Measurements from ENCODE around the gene BPIFB3. TPM values are rescaled to one million over a fixed set of nuclear protein-coding genes. Genes with fewer than 3 reads are reported as not detected.

BPIFB3 gene, protein sequence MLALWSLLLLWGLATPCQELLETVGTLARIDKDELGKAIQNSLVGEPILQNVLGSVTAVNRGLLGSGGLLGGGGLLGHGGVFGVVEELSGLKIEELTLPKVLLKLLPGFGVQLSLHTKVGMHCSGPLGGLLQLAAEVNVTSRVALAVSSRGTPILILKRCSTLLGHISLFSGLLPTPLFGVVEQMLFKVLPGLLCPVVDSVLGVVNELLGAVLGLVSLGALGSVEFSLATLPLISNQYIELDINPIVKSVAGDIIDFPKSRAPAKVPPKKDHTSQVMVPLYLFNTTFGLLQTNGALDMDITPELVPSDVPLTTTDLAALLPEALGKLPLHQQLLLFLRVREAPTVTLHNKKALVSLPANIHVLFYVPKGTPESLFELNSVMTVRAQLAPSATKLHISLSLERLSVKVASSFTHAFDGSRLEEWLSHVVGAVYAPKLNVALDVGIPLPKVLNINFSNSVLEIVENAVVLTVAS
- total RNA-seq (not detected), total RNA-seq (0 reads per million in 2 donors)

GRCh38 chr20:33053291-33054106 is at the start of gene BPIFB3:
TSS of gene BPIFB3 (plus strand) at chr20:33053903. CDS start at chr20:33055436, 1,533 bp downstream.
- no peak for DNase-seq
- H3K27ac Mint-ChIP-seq: no peak within 1 kb of the TSS
- H3K4me3 Mint-ChIP-seq: no peak within 1 kb of the TSS
- H3K4me1 Mint-ChIP-seq: peaks cover 12% of the 10 kb centered on the region
- no peaks in the 10 kb centered on the region for H3K27me3 Mint-ChIP-seq
- H3K36me3 Mint-ChIP-seq (ENCODE audit: low read depth): no peaks in the 10 kb centered on the region
- H3K9me3 ChIP-seq (ENCODE audit: control insufficient read depth, low read length, poor library complexity, severe bottlenecking): no peaks in the 10 kb centered on the region
- no peak for ATAC-seq

- ATAC-seq: no peak
- peaks cover 13% of the 10 kb centered on the region for H3K4me1 Mint-ChIP-seq
- no peak within 1 kb of the TSS for H3K4me3 Mint-ChIP-seq
- no peaks in the 10 kb centered on the region for H3K9me3 ChIP-seq (ENCODE audit: control insufficient read depth, low read length, poor library complexity, severe bottlenecking)
- no peaks in the 10 kb centered on the region for H3K36me3 Mint-ChIP-seq (ENCODE audit: low read depth)
- no peaks in the 10 kb centered on the region for H3K27me3 Mint-ChIP-seq
- no peak for DNase-seq
- H3K27ac Mint-ChIP-seq: peak within 1 kb of the TSS; percentile 0
Observed at GRCh38 chr20:33004141-33004751, 49.5 kb upstream of the BPIFB3 start, which contains the start of gene SUN5. TSS of gene SUN5 (minus strand) at chr20:33004433. CDS start at chr20:33004340, 93 bp downstream.

DNA sequence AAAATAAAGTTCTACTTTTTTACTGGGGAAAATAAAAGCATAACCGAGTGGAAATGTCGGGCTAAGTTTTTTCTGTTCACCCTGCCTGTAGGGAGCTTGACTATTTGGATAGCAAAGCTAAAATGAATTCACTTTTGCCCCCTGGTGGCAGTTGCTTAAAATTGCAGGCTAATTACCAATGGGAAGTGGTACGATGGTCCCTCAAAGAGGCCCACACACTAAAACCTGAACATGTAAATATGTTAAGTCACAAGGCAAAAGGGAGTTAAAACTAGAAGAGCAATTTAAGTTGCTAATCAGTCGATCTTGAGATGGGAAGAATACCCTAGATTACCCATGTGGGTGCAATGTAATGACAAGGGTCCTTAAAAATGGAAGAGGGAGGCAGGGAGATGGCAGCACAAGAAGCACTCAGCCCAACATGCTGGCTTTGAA is 48.6 kb upstream of the BPIFB3 start:
- ATAC-seq (no peak), DNase-seq (no peak)
- peaks cover 11% of the 10 kb centered on the region for H3K4me1 Mint-ChIP-seq
- no peaks in the 10 kb centered on the region for H3K27me3 Mint-ChIP-seq
- H3K36me3 Mint-ChIP-seq (ENCODE audit: low read depth): no peaks in the 10 kb centered on the region
- H3K9me3 ChIP-seq (ENCODE audit: control insufficient read depth, low read length, poor library complexity, severe bottlenecking): no peaks in the 10 kb centered on the region
- H3K4me3 Mint-ChIP-seq: no peak overlapping the region
- H3K27ac Mint-ChIP-seq: peak overlapping the region; percentile 0

DNA sequence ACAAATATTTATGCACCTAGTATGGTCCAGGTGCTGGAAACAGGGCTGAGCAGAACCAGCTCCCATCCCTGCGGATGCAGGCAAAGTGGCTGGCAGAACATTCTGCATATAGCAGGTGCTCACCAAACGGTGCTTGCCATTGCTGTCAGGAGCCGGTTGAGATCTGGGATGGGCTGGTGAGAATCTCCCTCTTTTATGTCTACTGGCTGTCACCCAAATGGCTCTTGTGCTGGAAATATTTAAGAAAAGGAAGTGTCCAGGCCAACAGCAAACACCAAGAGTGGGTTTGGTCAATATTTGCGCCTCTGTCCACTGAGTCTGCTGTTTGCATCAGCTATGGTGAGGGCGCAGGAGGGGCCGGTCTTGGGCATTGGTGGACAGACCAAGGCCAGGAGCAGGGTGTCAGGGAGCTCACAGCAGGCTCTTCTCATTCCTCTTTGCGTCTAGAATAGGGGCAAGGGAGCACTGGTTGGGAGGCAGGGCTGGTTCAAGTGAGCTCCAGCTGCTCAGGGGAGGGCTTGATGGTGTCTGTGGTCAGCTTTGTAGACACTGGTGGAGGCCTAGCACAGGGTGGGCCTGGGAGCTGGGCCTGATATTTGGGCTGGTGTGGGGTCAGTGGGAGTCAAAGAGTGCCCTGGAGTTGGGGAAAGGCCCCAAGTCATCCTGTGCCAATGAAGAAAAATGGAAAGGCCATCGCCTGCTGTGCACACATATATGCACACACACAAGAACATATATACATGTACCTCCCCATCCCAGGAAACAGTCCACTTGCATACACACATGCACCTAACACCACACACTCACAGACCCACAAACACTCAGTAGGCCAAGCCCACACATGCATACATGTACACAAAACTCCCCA is 47.6 kb upstream of the BPIFB3 start:
- no peaks in the 10 kb centered on the region for H3K9me3 ChIP-seq (ENCODE audit: control insufficient read depth, low read length, poor library complexity, severe bottlenecking)
- H3K27ac Mint-ChIP-seq: peak overlapping the region; percentile 12
- H3K4me3 Mint-ChIP-seq: no peak overlapping the region
- H3K27me3 Mint-ChIP-seq: no peaks in the 10 kb centered on the region
- DNase-seq (no peak), ATAC-seq (no peak)
- H3K4me1 Mint-ChIP-seq: peaks cover 10% of the 10 kb centered on the region
- H3K36me3 Mint-ChIP-seq (ENCODE audit: low read depth): no peaks in the 10 kb centered on the region

- H3K9me3 ChIP-seq (ENCODE audit: control insufficient read depth, low read length, poor library complexity, severe bottlenecking): no peaks in the 10 kb centered on the region
- Mint-ChIP-seq H3K27ac (peak overlapping the region; percentile 12), H3K36me3 (ENCODE audit: low read depth) (no peaks in the 10 kb centered on the region), H3K4me1 (peaks cover 7% of the 10 kb centered on the region), H3K4me3 (no peak overlapping the region), H3K27me3 (no peaks in the 10 kb centered on the region)
- no peak for DNase-seq
- ATAC-seq: no peak
Observed at GRCh38 chr20:33006776-33007375, 46.8 kb upstream of the BPIFB3 start.

- H3K27me3 Mint-ChIP-seq: no peaks in the 10 kb centered on the region
- peaks cover 5% of the 10 kb centered on the region for H3K4me1 Mint-ChIP-seq
- H3K4me3 Mint-ChIP-seq: no peak within 1 kb of the TSS
- H3K9me3 ChIP-seq (ENCODE audit: control insufficient read depth, low read length, poor library complexity, severe bottlenecking): no peaks in the 10 kb centered on the region
- ATAC-seq (no peak), DNase-seq (no peak)
- no peaks in the 10 kb centered on the region for H3K36me3 Mint-ChIP-seq (ENCODE audit: low read depth)
- peak within 1 kb of the TSS; percentile 12 for H3K27ac Mint-ChIP-seq
Observed at GRCh38 chr20:33007376-33008335, 46.0 kb upstream of the BPIFB3 start, which contains the start of gene BPIFB2. TSS of gene BPIFB2 (plus strand) at chr20:33007704. CDS start at chr20:33008575, 871 bp downstream.

DNA sequence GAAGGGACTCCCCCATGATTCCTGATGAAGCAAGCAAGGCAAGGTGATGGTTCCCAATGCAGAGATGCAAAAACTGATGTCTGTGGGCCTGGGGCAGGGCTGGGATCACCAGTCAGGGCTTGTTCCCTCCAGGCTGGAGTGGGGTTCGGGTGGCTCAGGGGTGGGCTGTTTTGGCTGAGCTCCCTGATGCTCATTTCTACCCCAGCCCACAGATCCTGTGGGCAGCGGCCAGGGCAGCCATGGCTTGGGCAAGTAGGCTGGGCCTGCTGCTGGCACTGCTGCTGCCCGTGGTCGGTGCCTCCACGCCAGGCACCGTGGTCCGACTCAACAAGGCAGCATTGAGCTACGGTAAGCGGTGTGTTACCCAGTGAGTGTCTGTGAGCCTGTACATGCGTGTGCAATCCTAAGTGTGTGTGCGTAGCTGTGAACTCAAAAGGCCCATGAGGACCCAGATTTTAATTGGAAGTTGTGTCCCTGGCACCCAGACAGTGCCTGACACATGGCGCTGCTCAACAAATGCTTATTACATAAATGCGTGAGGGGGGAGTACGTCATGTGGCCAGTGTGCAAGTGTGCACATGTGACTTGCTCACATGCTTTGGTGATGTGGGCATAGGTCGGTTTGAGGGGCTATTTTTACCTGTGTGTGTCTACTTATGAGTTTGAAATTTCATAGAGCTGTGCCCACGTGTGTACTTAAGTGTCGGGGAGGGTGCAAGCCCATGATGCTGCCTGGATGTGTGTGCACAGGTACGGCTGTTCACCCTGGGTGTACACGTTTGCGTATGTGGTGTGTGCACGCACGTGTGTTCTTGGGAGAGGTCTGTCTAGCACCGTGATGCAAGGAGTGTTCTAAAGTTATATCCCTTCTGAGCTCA is 45.1 kb upstream of the BPIFB3 start:
- ATAC-seq: no peak
- Mint-ChIP-seq H3K4me1 (peaks cover 5% of the 10 kb centered on the region), H3K27ac (no peak overlapping the region), H3K27me3 (no peaks in the 10 kb centered on the region), H3K4me3 (no peak overlapping the region), H3K36me3 (ENCODE audit: low read depth) (no peaks in the 10 kb centered on the region)
- H3K9me3 ChIP-seq (ENCODE audit: control insufficient read depth, low read length, poor library complexity, severe bottlenecking): no peaks in the 10 kb centered on the region
- DNase-seq: no peak

GRCh38 chr20:33009214-33010132 is 44.2 kb upstream of the BPIFB3 start:
- no peaks in the 10 kb centered on the region for H3K36me3 Mint-ChIP-seq (ENCODE audit: low read depth)
- H3K9me3 ChIP-seq (ENCODE audit: control insufficient read depth, low read length, poor library complexity, severe bottlenecking): no peaks in the 10 kb centered on the region
- H3K4me3 Mint-ChIP-seq: no peak overlapping the region
- ATAC-seq: no peak
- H3K4me1 Mint-ChIP-seq: peaks cover 5% of the 10 kb centered on the region
- DNase-seq: no peak
- H3K27me3 Mint-ChIP-seq: no peaks in the 10 kb centered on the region
- peak overlapping the region; percentile 43 for H3K27ac Mint-ChIP-seq

GRCh38 chr20:33010133-33010504 is 43.6 kb upstream of the BPIFB3 start:
- Mint-ChIP-seq H3K27ac (peak overlapping the region; percentile 43), H3K36me3 (ENCODE audit: low read depth) (no peaks in the 10 kb centered on the region), H3K4me3 (no peak overlapping the region), H3K4me1 (peaks cover 5% of the 10 kb centered on the region), H3K27me3 (no peaks in the 10 kb centered on the region)
- ATAC-seq: no peak
- H3K9me3 ChIP-seq (ENCODE audit: control insufficient read depth, low read length, poor library complexity, severe bottlenecking): no peaks in the 10 kb centered on the region
- DNase-seq: no peak

Measured in T-helper 17 cell (primary cell).